PC-3 (cell line): Measurements from ENCODE around the gene METTL6. TPM values are rescaled to one million over a fixed set of nuclear protein-coding genes. Genes with fewer than 3 reads are reported as not detected.

Experiments used
- ATAC-seq: fragments of 200-7000 bp; cut with Tn5 transposase; 2 replicates; pipeline ENCODE4 v1.9.1; 2020; ENCODE audit warnings: mild to moderate bottlenecking, moderate library complexity
- BruUV-seq: library from RNA; stranded (reverse); fragments of 400-500 nt; replicated peaks from 2 replicates; lab custom pipeline; 2021; lab: Mats Ljungman, UMichigan
- CTCF ChIA-PET: fragments of 300-600 bp; sonication (Branson Sonifier 250); formaldehyde crosslinking; loops from one replicate; lab custom pipeline; 2022; ENCODE audit warnings: antibody characterized with exemption; lab: Charles Lee
- POLR2A ChIA-PET: fragments of 300-600 bp; sonication (Branson Sonifier 250); formaldehyde crosslinking; loops from one replicate; lab custom pipeline; 2022; ENCODE audit warnings: antibody characterized with exemption; ENCODE audit not compliant: unreplicated experiment; lab: Charles Lee
- DNase-seq: peaks from one replicate; pipeline ENCODE4 v3.0.0-alpha.2; 2015
- H2AFZ ChIP-seq: fragments of 300-600 bp; sonication (generic); 2 replicates; pipeline ENCODE4 v1.6.0; 2016; ENCODE audit warnings: antibody characterized with exemption, low read length
- H3F3A ChIP-seq: fragments of 300-600 bp; sonication (generic); one replicate; pipeline ENCODE4 v1.6.0; 2017; ENCODE audit warnings: antibody characterized with exemption, low read length, control low read depth, mild to moderate bottlenecking; ENCODE audit not compliant: unreplicated experiment
- H3K27ac ChIP-seq: fragments of 300-600 bp; sonication (generic); 2 replicates; pipeline ENCODE4 v1.5.1; 2016; ENCODE audit warnings: mild to moderate bottlenecking, low read length
- H3K27me3 ChIP-seq: fragments of 300-600 bp; sonication (generic); 2 replicates; pipeline ENCODE4 v1.6.1; 2016; ENCODE audit warnings: low read length, mixed read lengths
- H3K36me3 ChIP-seq: fragments of 300-600 bp; sonication (generic); 2 replicates; pipeline ENCODE4 v1.6.1; 2016; ENCODE audit warnings: low read depth, mixed run types, low read length, mixed read lengths
- H3K4me1 ChIP-seq: fragments of 300-600 bp; sonication (generic); 2 replicates; pipeline ENCODE4 v1.5.1; 2016; ENCODE audit warnings: low read length; ENCODE audit not compliant: insufficient read depth
- H3K4me2 ChIP-seq: fragments of 300-600 bp; sonication (generic); 2 replicates; pipeline ENCODE4 v1.6.0; 2016; ENCODE audit warnings: low read length
- H3K4me3 ChIP-seq: fragments of 300-600 bp; sonication (generic); 2 replicates; pipeline ENCODE4 v1.5.1; 2016; ENCODE audit warnings: mild to moderate bottlenecking, low read length, mixed read lengths
- H3K79me2 ChIP-seq: fragments of 300-600 bp; sonication (generic); 2 replicates; pipeline ENCODE4 v1.6.1; 2017; ENCODE audit warnings: low read length, mixed read lengths
- H3K9ac ChIP-seq: fragments of 300-600 bp; sonication (generic); 2 replicates; pipeline ENCODE4 v1.6.0; 2016; ENCODE audit warnings: mild to moderate bottlenecking, low read length
- H3K9me2 ChIP-seq: fragments of 300-600 bp; sonication (generic); replicated peaks from 2 replicates; pipeline ENCODE4 v1.6.1; 2016; ENCODE audit warnings: mixed run types, low read length, mixed read lengths
- H3K9me3 ChIP-seq: fragments of 300-600 bp; sonication (generic); 2 replicates; pipeline ENCODE4 v1.6.1; 2016; ENCODE audit warnings: low read length, mixed read lengths
- H4K20me1 ChIP-seq: fragments of 300-600 bp; sonication (generic); 2 replicates; pipeline ENCODE4 v1.6.1; 2016; ENCODE audit warnings: low read length, mixed read lengths
- EZH2 ChIP-seq: fragments of 300-600 bp; sonication (generic); IDR thresholded peaks from one replicate; pipeline ENCODE4 v1.6.1; 2017; ENCODE audit warnings: antibody characterized with exemption, mild to moderate bottlenecking, low read length; ENCODE audit not compliant: unreplicated experiment
- EZH2phosphoT487 ChIP-seq: fragments of 300-600 bp; sonication (generic); IDR thresholded peaks from 2 replicates; pipeline ENCODE4 v1.6.1; 2018; ENCODE audit warnings: mild to moderate bottlenecking, antibody characterized with exemption, low read length, borderline replicate concordance
- intact Hi-C: fragments of 100-400 bp; cut with micrococcal nuclease; formaldehyde crosslinking; loops from 2 replicates; pipeline ENCODE4 v1.9.0; 2023
- total RNA-seq: library from RNA; depleted of rRNA; stranded (reverse); fragments of >200 nt; gene quantifications from 2 replicates; pipeline ENCODE4 v1.2.3, GENCODE V29; 2014
- TF ChIP-seq, protein P1 (sequence below): fragments of 300-600 bp; sonication (generic); conservative IDR thresholded peaks from 2 replicates; pipeline ENCODE4 v1.5.1; 2017; ENCODE audit warnings: antibody characterized with exemption, low read depth, mild to moderate bottlenecking, low read length

Gene METTL6
- total RNA-seq, 1 experiment from 2014 or later, result 22.4 TPM

GRCh38 chr3:15451216-15452113 is 24.1 kb upstream of the METTL6 start:
- H3K4me3 ChIP-seq, result no peak overlapping the region
- H3K79me2 ChIP-seq, result no peaks in the 10 kb centered on the region
- H4K20me1 ChIP-seq, result no peaks in the 10 kb centered on the region
- ChIA-PET POLR2A (no interaction called here), CTCF (no interaction called here)
- H3K4me1 ChIP-seq, result no peaks in the 10 kb centered on the region
- no peak overlapping the region for H2AFZ ChIP-seq
- no peak for ATAC-seq
- H3K36me3 ChIP-seq, result no peaks in the 10 kb centered on the region
- H3K27me3 ChIP-seq, result no peaks in the 10 kb centered on the region
- no peaks in the 10 kb centered on the region for H3K9me3 ChIP-seq
- TF ChIP-seq, protein P1, sequence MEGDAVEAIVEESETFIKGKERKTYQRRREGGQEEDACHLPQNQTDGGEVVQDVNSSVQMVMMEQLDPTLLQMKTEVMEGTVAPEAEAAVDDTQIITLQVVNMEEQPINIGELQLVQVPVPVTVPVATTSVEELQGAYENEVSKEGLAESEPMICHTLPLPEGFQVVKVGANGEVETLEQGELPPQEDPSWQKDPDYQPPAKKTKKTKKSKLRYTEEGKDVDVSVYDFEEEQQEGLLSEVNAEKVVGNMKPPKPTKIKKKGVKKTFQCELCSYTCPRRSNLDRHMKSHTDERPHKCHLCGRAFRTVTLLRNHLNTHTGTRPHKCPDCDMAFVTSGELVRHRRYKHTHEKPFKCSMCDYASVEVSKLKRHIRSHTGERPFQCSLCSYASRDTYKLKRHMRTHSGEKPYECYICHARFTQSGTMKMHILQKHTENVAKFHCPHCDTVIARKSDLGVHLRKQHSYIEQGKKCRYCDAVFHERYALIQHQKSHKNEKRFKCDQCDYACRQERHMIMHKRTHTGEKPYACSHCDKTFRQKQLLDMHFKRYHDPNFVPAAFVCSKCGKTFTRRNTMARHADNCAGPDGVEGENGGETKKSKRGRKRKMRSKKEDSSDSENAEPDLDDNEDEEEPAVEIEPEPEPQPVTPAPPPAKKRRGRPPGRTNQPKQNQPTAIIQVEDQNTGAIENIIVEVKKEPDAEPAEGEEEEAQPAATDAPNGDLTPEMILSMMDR, result no peak
- TF ChIP-seq EZH2 (no peak), EZH2phosphoT487 (no peak)
- BruUV-seq, result no TSS peak
- no peaks in the 10 kb centered on the region for H3F3A ChIP-seq
- H3K9me2 ChIP-seq, result no peaks in the 10 kb centered on the region
- no peak overlapping the region for H3K4me2 ChIP-seq
- no peak overlapping the region for H3K9ac ChIP-seq
- DNase-seq, result no peak
- intact Hi-C loops, result no loop called here
- H3K27ac ChIP-seq, result no peak overlapping the region

DNA sequence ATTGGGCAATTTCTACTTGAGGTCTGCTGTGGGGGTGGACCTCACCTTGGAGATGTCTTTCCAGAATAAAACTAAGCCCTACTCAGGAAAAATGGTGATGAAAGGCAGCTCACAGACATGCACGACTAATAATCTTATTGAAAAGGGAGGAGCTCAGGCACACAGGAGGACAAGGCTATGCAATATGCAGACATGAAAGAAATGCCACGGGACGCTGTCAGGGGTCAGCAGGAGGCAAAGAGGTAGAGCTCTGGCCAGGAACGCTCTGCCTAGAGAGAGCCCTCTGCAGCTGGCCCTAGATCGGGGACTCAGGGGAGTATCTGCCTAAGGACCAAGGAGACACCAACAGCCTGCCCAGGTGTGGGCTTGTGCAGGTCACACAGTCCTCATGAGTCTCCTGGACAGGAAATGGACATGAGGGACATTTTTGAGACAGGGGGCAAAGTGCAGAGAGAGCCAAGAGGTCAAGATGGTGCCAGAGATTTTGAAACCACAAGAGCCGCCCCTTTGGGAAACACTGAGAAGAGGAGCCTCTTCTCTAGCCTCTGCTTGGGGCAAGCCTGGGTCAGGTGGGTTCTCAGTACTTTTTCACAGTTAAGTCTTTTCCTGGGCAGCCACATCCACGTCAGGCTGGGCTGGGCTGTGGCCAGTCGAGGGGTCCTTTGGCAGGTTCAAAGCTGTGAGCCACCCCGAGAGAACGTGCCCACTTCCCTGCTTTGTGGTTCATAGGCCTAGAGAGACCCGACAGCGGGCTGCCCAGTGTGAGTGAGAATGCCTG is 23.3 kb upstream of the METTL6 start:
- intact Hi-C loops, result no loop called here
- no peaks in the 10 kb centered on the region for H4K20me1 ChIP-seq
- ChIA-PET CTCF (no interaction called here), POLR2A (no interaction called here)
- H3F3A ChIP-seq, result no peaks in the 10 kb centered on the region
- H3K36me3 ChIP-seq, result no peaks in the 10 kb centered on the region
- TF ChIP-seq EZH2phosphoT487 (no peak), EZH2 (no peak)
- TF ChIP-seq, protein P1, result no peak
- H3K79me2 ChIP-seq, result no peaks in the 10 kb centered on the region
- H3K4me3 ChIP-seq, result no peak overlapping the region
- H3K27ac ChIP-seq, result no peak overlapping the region
- H3K9me2 ChIP-seq, result no peaks in the 10 kb centered on the region
- ATAC-seq, result no peak
- BruUV-seq, result no TSS peak
- H3K9ac ChIP-seq, result no peak overlapping the region
- no peaks in the 10 kb centered on the region for H3K9me3 ChIP-seq
- no peaks in the 10 kb centered on the region for H3K27me3 ChIP-seq
- H2AFZ ChIP-seq, result no peak overlapping the region
- H3K4me2 ChIP-seq, result no peak overlapping the region
- no peaks in the 10 kb centered on the region for H3K4me1 ChIP-seq
- no peak for DNase-seq
